Ishikawa (cell line): ENCODE results near the gene NECAB2.

Source experiments
- CEBPB ChIP-seq: IDR thresholded peaks from 2 replicates; pipeline ENCODE4 v1.6.1; 2012
- EGR1 ChIP-seq: IDR thresholded peaks from 2 replicates; pipeline ENCODE4 v1.6.1; 2012
- EP300 ChIP-seq: IDR thresholded peaks from 2 replicates; pipeline ENCODE4 v1.6.1; 2012; ENCODE audit warnings: borderline replicate concordance
- FOXM1 ChIP-seq: IDR thresholded peaks from 2 replicates; pipeline ENCODE4 v1.6.1; 2012; ENCODE audit warnings: low read depth, borderline replicate concordance
- MAX ChIP-seq: IDR thresholded peaks from 2 replicates; pipeline ENCODE4 v1.6.1; 2012
- NFIC ChIP-seq: IDR thresholded peaks from 2 replicates; pipeline ENCODE4 v1.6.1; 2012
- RAD21 ChIP-seq: IDR thresholded peaks from 2 replicates; pipeline ENCODE4 v1.6.1; 2012; ENCODE audit warnings: low read depth
- REST ChIP-seq: IDR thresholded peaks from 2 replicates; pipeline ENCODE4 v1.6.1; 2012; ENCODE audit warnings: low read depth, mild to moderate bottlenecking
- TAF1 ChIP-seq: IDR thresholded peaks from 2 replicates; pipeline ENCODE4 v1.6.1; 2012; ENCODE audit warnings: low read depth, mild to moderate bottlenecking
- TEAD4 ChIP-seq: IDR thresholded peaks from 2 replicates; pipeline ENCODE4 v1.6.1; 2012
- USF1 ChIP-seq: IDR thresholded peaks from 2 replicates; pipeline ENCODE4 v1.6.1; 2012
- ZBTB7A ChIP-seq: IDR thresholded peaks from 2 replicates; pipeline ENCODE4 v1.6.1; 2012; ENCODE audit warnings: low read depth

GRCh38 chr16:83935005-83935857, 32.8 kb upstream of the NECAB2 start:
- TF ChIP-seq USF1, result no peak
- no peak for TF ChIP-seq EP300
- no peak for TF ChIP-seq MAX
- no peak for TF ChIP-seq NFIC
- TF ChIP-seq EGR1, result no peak
- TF ChIP-seq REST, result no peak
- no peak for TF ChIP-seq FOXM1
- no peak for TF ChIP-seq CEBPB
- TF ChIP-seq RAD21, result no peak
- no peak for TF ChIP-seq ZBTB7A
- no peak for TF ChIP-seq TAF1
- no peak for TF ChIP-seq TEAD4
